H9 (cell line): ENCODE measurements around the gene CHN2. TPM values are rescaled to one million over a fixed set of nuclear protein-coding genes. Genes with fewer than 3 reads are reported as not detected.

ENCODE experiments used
- DNase-seq: peaks from one replicate; pipeline ENCODE4 v3.0.0-alpha.2; 2017
- H2AFZ ChIP-seq: one replicate; pipeline ENCODE4 v1.6.1; 2013; ENCODE audit warnings: mild to moderate bottlenecking, low read length, control low read depth, moderate library complexity
- H2AK5ac ChIP-seq: 2 replicates; pipeline ENCODE4 v1.6.1; 2013; ENCODE audit warnings: low read length, control low read depth, mixed read lengths; ENCODE audit not compliant: insufficient read length
- H2BK120ac ChIP-seq: one replicate; pipeline ENCODE4 v1.6.1; 2013; ENCODE audit warnings: low read depth, mild to moderate bottlenecking, low read length, control low read depth, inconsistent platforms; ENCODE audit not compliant: poor library complexity, severe bottlenecking
- H2BK12ac ChIP-seq: 2 replicates; pipeline ENCODE4 v1.6.1; 2013; ENCODE audit warnings: low read length, control low read depth, mixed read lengths, low read depth; ENCODE audit not compliant: insufficient read length
- H2BK15ac ChIP-seq: 2 replicates; pipeline ENCODE4 v1.6.1; 2013; ENCODE audit warnings: low read depth, low read length, control low read depth
- H2BK20ac ChIP-seq: one replicate; pipeline ENCODE4 v1.6.1; 2013; ENCODE audit warnings: low read depth, mild to moderate bottlenecking, low read length, control low read depth, inconsistent platforms; ENCODE audit not compliant: poor library complexity, severe bottlenecking
- H2BK5ac ChIP-seq: 2 replicates; pipeline ENCODE4 v1.6.1; 2013; ENCODE audit warnings: low read length, control low read depth, mixed read lengths; ENCODE audit not compliant: insufficient read length
- H3K14ac ChIP-seq: 2 replicates; pipeline ENCODE4 v1.6.1; 2013; ENCODE audit warnings: low read length, control low read depth; ENCODE audit not compliant: insufficient read depth
- H3K18ac ChIP-seq: 2 replicates; pipeline ENCODE4 v1.6.1; 2013; ENCODE audit warnings: low read depth, mild to moderate bottlenecking, mixed read lengths, low read length, control low read depth; ENCODE audit not compliant: insufficient read length
- H3K23ac ChIP-seq: 2 replicates; pipeline ENCODE4 v1.6.1; 2013; ENCODE audit warnings: low read length, control low read depth, mixed read lengths, low read depth; ENCODE audit not compliant: insufficient read length
- H3K23me2 ChIP-seq: 2 replicates; pipeline ENCODE4 v1.6.1; 2013; ENCODE audit warnings: low read depth, mild to moderate bottlenecking, mixed read lengths, low read length, control low read depth; ENCODE audit not compliant: insufficient read length, poor library complexity, severe bottlenecking
- H3K27ac ChIP-seq: 2 replicates; pipeline ENCODE4 v1.5.1; 2013; ENCODE audit warnings: low read length, control low read depth, mixed read lengths, low read depth; ENCODE audit not compliant: insufficient read length
- H3K27me3 ChIP-seq: 2 replicates; pipeline ENCODE4 v1.6.1; 2013; ENCODE audit warnings: low read length, control low read depth, inconsistent platforms; ENCODE audit not compliant: insufficient read depth
- H3K4ac ChIP-seq: 2 replicates; pipeline ENCODE4 v1.6.1; 2013; ENCODE audit warnings: low read depth, mild to moderate bottlenecking, control low read depth, inconsistent platforms, low read length, moderate library complexity
- H3K4me1 ChIP-seq: 2 replicates; pipeline ENCODE4 v1.6.1; 2013; ENCODE audit warnings: low read length, control low read depth, inconsistent platforms; ENCODE audit not compliant: insufficient read depth
- H3K4me2 ChIP-seq: 2 replicates; pipeline ENCODE4 v1.6.1; 2013; ENCODE audit warnings: low read length, control low read depth, mixed read lengths; ENCODE audit not compliant: insufficient read length, insufficient read depth
- H3K56ac ChIP-seq: 2 replicates; pipeline ENCODE4 v1.6.1; 2013; ENCODE audit warnings: low read depth, mild to moderate bottlenecking, mixed read lengths, low read length, control low read depth; ENCODE audit not compliant: insufficient read length
- H3K79me1 ChIP-seq: 2 replicates; pipeline ENCODE4 v1.6.1; 2013; ENCODE audit warnings: low read depth, mild to moderate bottlenecking, moderate library complexity, low read length, control low read depth, inconsistent platforms; ENCODE audit not compliant: insufficient read depth, poor library complexity, severe bottlenecking
- H3K79me2 ChIP-seq: 2 replicates; pipeline ENCODE4 v1.6.1; 2013; ENCODE audit warnings: low read length, control low read depth, inconsistent platforms; ENCODE audit not compliant: insufficient read depth
- H3K9ac ChIP-seq: 2 replicates; pipeline ENCODE4 v1.6.1; 2013; ENCODE audit warnings: low read length, control low read depth, mixed read lengths; ENCODE audit not compliant: insufficient read length; ENCODE audit errors: extremely low read depth
- H3K9me3 ChIP-seq: one replicate; pipeline ENCODE4 v1.6.1; 2013; ENCODE audit warnings: low read depth, low read length, inconsistent platforms; ENCODE audit not compliant: control insufficient read depth
- H3T11ph ChIP-seq: one replicate; pipeline ENCODE4 v1.6.1; 2013; ENCODE audit warnings: mild to moderate bottlenecking, low read length, control low read depth, inconsistent platforms
- H4K20me1 ChIP-seq: one replicate; pipeline ENCODE4 v1.6.1; 2013; ENCODE audit not compliant: control insufficient read depth, insufficient read length, insufficient read depth
- H4K5ac ChIP-seq: 2 replicates; pipeline ENCODE4 v1.6.1; 2013; ENCODE audit warnings: low read depth, mild to moderate bottlenecking, mixed read lengths, low read length, control low read depth; ENCODE audit not compliant: insufficient read length
- H4K8ac ChIP-seq: replicated peaks from 2 replicates; pipeline ENCODE4 v1.6.1; 2013; ENCODE audit warnings: low read length, control low read depth, mixed read lengths, low read depth; ENCODE audit not compliant: insufficient read length
- H4K91ac ChIP-seq: 2 replicates; pipeline ENCODE4 v1.6.1; 2013; ENCODE audit warnings: low read depth, mild to moderate bottlenecking, moderate library complexity, mixed read lengths, low read length, control low read depth; ENCODE audit not compliant: insufficient read length
- H3K27ac Mint-ChIP-seq, 3 experiments: 2 replicates in 2 of 3; 3 replicates in 1 of 3; pipeline ENCODE4 v1.8.0; 2020 to 2021; ENCODE audit warnings: mixed read lengths in 3 of 3, mild to moderate bottlenecking in 1 of 3, moderate library complexity in 1 of 3
- H3K27me3 Mint-ChIP-seq: 2 replicates; pipeline ENCODE4 v1.8.0; 2021; ENCODE audit warnings: low read depth, mild to moderate bottlenecking, moderate library complexity, mixed read lengths
- H3K36me3 Mint-ChIP-seq, 3 experiments: 2 replicates in 2 of 3; 3 replicates in 1 of 3; pipeline ENCODE4 v1.8.0; 2020 to 2021; ENCODE audit warnings: low read depth in 3 of 3, mixed read lengths in 3 of 3; ENCODE audit not compliant: insufficient read depth in 1 of 3
- H3K4me1 Mint-ChIP-seq, 2 experiments: 2 replicates each; pipeline ENCODE4 v1.8.0; 2020; ENCODE audit warnings: mixed read lengths in 2 of 2
- H3K4me3 Mint-ChIP-seq, 2 experiments: 2 replicates in 1 of 2; 3 replicates in 1 of 2; pipeline ENCODE4 v1.8.0; 2020 to 2021; ENCODE audit warnings: mild to moderate bottlenecking in 2 of 2, mixed read lengths in 2 of 2, moderate library complexity in 1 of 2
- H3K9me3 Mint-ChIP-seq, 2 experiments: 2 replicates in 1 of 2; 3 replicates in 1 of 2; pipeline ENCODE4 v1.8.0; 2020; ENCODE audit warnings: mild to moderate bottlenecking in 2 of 2, mixed read lengths in 2 of 2, moderate library complexity in 1 of 2
- WGBS: extraction: QIAGEN DNeasy Blood & Tissue Kit; methylation state at CpG from one replicate; pipeline ENCODE4 v1.1.7; 2013; ENCODE audit warnings: missing lambda C conversion rate, low lambda C conversion rate, mixed read lengths; ENCODE audit not compliant: insufficient read length; ENCODE audit errors: extremely low coverage; 5-methylcytosine and 5-hydroxymethylcytosine counted together
- total RNA-seq: library from RNA; stranded (reverse); gene quantifications from 2 replicates; pipeline ENCODE4 v1.2.1, GENCODE V29; 2021
- TF ChIP-seq, protein P1 (sequence below): fragments of 200-600 bp; sonication (generic); conservative IDR thresholded peaks from 3 replicates; pipeline ENCODE4 v1.8.0; 2021; ENCODE audit warnings: antibody characterized with exemption, mild to moderate bottlenecking

CHN2 gene
- total RNA-seq, 1 experiment from 2014 or later, result 3.3 TPM

- Histone ChIP-seq H2AK5ac (no peak overlapping the region), H3K79me2 (no peaks in the 10 kb centered on the region), H2BK12ac (no peak overlapping the region), H2AFZ (no peak overlapping the region), H2BK20ac (no peak overlapping the region), H3K56ac (no peak overlapping the region), H4K20me1 (no peaks in the 10 kb centered on the region), H3K9ac (no peak overlapping the region), H3K14ac (no peak overlapping the region), H3K9me3 (no peaks in the 10 kb centered on the region), H3K4me2 (no peak overlapping the region), H4K91ac (no peak overlapping the region), H4K8ac (no peak overlapping the region), H3K18ac (no peak overlapping the region), H2BK120ac (no peak overlapping the region), H3K79me1 (no peaks in the 10 kb centered on the region), H3T11ph (no peak overlapping the region), H4K5ac (no peak overlapping the region), H3K27ac (no peak overlapping the region), H3K27me3 (no peaks in the 10 kb centered on the region), H3K4me1 (peaks cover 4% of the 10 kb centered on the region; the same call in 1 of the 2 replicates), H2BK5ac (no peak overlapping the region), H3K23ac (no peak overlapping the region), H3K23me2 (no peaks in the 10 kb centered on the region), H3K4ac (no peak overlapping the region), H2BK15ac (no peak overlapping the region)
- DNase-seq, result no peak
- peaks cover 22 to 28% of the 10 kb centered on the region in 2 experiments for H3K4me1 Mint-ChIP-seq
- TF ChIP-seq, protein P1, sequence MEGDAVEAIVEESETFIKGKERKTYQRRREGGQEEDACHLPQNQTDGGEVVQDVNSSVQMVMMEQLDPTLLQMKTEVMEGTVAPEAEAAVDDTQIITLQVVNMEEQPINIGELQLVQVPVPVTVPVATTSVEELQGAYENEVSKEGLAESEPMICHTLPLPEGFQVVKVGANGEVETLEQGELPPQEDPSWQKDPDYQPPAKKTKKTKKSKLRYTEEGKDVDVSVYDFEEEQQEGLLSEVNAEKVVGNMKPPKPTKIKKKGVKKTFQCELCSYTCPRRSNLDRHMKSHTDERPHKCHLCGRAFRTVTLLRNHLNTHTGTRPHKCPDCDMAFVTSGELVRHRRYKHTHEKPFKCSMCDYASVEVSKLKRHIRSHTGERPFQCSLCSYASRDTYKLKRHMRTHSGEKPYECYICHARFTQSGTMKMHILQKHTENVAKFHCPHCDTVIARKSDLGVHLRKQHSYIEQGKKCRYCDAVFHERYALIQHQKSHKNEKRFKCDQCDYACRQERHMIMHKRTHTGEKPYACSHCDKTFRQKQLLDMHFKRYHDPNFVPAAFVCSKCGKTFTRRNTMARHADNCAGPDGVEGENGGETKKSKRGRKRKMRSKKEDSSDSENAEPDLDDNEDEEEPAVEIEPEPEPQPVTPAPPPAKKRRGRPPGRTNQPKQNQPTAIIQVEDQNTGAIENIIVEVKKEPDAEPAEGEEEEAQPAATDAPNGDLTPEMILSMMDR, result no peak
- no peak overlapping the region for H3K27ac Mint-ChIP-seq
- peaks cover 1% of the 10 kb centered on the region; the same call in 1 of the 2 replicates for H3K27me3 Mint-ChIP-seq
- H3K9me3 Mint-ChIP-seq, result no peaks in the 10 kb centered on the region
- no peaks in the 10 kb centered on the region for H3K36me3 Mint-ChIP-seq
- WGBS, result no CpG with 5 or more reads among the region's 6 CpGs
- no peak overlapping the region for H3K4me3 Mint-ChIP-seq
Observed at GRCh38 chr7:29406366-29406765, 211.8 kb downstream of the CHN2 start.
